Measurements from ENCODE around the gene TPCN1.
A peak's percentile ranks its signal among the peaks of the same experiment; 100 is the strongest.

The TPCN1 gene

GRCh38 chr12:113232840-113233585 is 11.7 kb downstream of the TPCN1 start:
- Histone ChIP-seq H3K27ac (ENCODE audit: poor library complexity, severe bottlenecking) (peak overlapping the region; percentile 77), H3K36me3 (ENCODE audit: low read depth) (peaks cover 69% of the 10 kb centered on the region), H3K27me3 (ENCODE audit: insufficient read depth, poor library complexity, severe bottlenecking) (no peaks in the 10 kb centered on the region), H3K4me1 (ENCODE audit: insufficient read depth, poor library complexity, severe bottlenecking) (peaks cover 10% of the 10 kb centered on the region), H3K4me3 (ENCODE audit: severe bottlenecking) (no peak overlapping the region), H3K9me3 (ENCODE audit: severe bottlenecking) (no peaks in the 10 kb centered on the region)
- ATAC-seq (ENCODE audit: low read depth) (no peak), DNase-seq (ENCODE audit: low spot score) (no peak)
- no peak for TF ChIP-seq CTCF (IDR thresholded peaks at IDR 0.05; ENCODE audit: poor library complexity, severe bottlenecking)

GRCh38 chr12:113233967-113234366 is 12.7 kb downstream of the TPCN1 start:
- Histone ChIP-seq H3K27ac (ENCODE audit: poor library complexity, severe bottlenecking) (no peak overlapping the region), H3K9me3 (ENCODE audit: severe bottlenecking) (no peaks in the 10 kb centered on the region), H3K27me3 (ENCODE audit: insufficient read depth, poor library complexity, severe bottlenecking) (no peaks in the 10 kb centered on the region), H3K4me1 (ENCODE audit: insufficient read depth, poor library complexity, severe bottlenecking) (peaks cover 10% of the 10 kb centered on the region), H3K36me3 (ENCODE audit: low read depth) (peaks cover 68% of the 10 kb centered on the region), H3K4me3 (ENCODE audit: severe bottlenecking) (no peak overlapping the region)
- ATAC-seq (ENCODE audit: low read depth) (no peak), DNase-seq (ENCODE audit: low spot score) (no peak)
- no peak for TF ChIP-seq CTCF (IDR thresholded peaks at IDR 0.05; ENCODE audit: poor library complexity, severe bottlenecking)

GRCh38 chr12:113234483-113234882 is 13.2 kb downstream of the TPCN1 start:
- peaks cover 67% of the 10 kb centered on the region for H3K36me3 ChIP-seq (ENCODE audit: low read depth)
- ATAC-seq (ENCODE audit: low read depth) (no peak), DNase-seq (ENCODE audit: low spot score) (no peak)
- peaks cover 10% of the 10 kb centered on the region for H3K4me1 ChIP-seq (ENCODE audit: insufficient read depth, poor library complexity, severe bottlenecking)
- no peak overlapping the region for H3K27ac ChIP-seq (ENCODE audit: poor library complexity, severe bottlenecking)
- H3K9me3 ChIP-seq (ENCODE audit: severe bottlenecking) = no peaks in the 10 kb centered on the region
- no peak for TF ChIP-seq CTCF (IDR thresholded peaks at IDR 0.05; ENCODE audit: poor library complexity, severe bottlenecking)
- H3K4me3 ChIP-seq (ENCODE audit: severe bottlenecking) = no peak overlapping the region
- H3K27me3 ChIP-seq (ENCODE audit: insufficient read depth, poor library complexity, severe bottlenecking) = no peaks in the 10 kb centered on the region

- no peak for DNase-seq (ENCODE audit: low spot score)
- no peak for TF ChIP-seq CTCF (IDR thresholded peaks at IDR 0.05; ENCODE audit: poor library complexity, severe bottlenecking)
- Histone ChIP-seq H3K27me3 (ENCODE audit: insufficient read depth, poor library complexity, severe bottlenecking) (no peaks in the 10 kb centered on the region), H3K4me1 (ENCODE audit: insufficient read depth, poor library complexity, severe bottlenecking) (peaks cover 18% of the 10 kb centered on the region), H3K27ac (ENCODE audit: poor library complexity, severe bottlenecking) (no peak overlapping the region), H3K36me3 (ENCODE audit: low read depth) (peaks cover 59% of the 10 kb centered on the region), H3K9me3 (ENCODE audit: severe bottlenecking) (no peaks in the 10 kb centered on the region), H3K4me3 (ENCODE audit: severe bottlenecking) (no peak overlapping the region)
- no peak for ATAC-seq (ENCODE audit: low read depth)
Observed at GRCh38 chr12:113235976-113236375, 14.7 kb downstream of the TPCN1 start.

Data from RWPE2 (cell line).